ENCODE measurements around the gene MAK.
"Not testable (repeated sequence)": the region's sequence is repeated elsewhere in the genome, so short reads cannot be mapped to it uniquely, and the experiment has no call there.

MAK gene

DNA sequence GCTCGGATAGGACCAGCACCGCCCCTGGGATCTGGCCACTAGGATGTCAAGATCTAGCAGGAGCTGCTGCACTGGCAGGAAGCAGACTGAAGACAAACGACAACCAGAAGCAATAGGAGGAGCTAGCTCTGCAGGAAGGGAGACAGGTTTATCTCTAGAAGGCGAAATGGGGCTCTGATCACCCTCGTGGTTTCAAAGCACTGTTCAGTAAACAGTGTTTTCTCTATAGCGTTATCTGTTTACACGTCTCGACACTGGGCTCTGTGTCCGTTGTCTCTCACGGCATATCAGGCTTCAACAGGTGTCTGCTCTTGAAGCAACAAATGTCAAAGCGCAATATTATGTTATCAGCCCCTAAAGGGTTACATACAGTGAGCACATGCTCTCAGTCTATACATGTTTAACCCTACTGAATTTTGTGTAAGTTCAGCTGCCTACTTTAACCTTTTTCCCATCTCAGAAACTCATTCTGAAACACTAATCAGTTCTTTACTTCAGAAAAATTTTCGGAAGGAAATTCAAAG is 66.9 kb downstream of the MAK start:
- no peak for DNase-seq

DNA sequence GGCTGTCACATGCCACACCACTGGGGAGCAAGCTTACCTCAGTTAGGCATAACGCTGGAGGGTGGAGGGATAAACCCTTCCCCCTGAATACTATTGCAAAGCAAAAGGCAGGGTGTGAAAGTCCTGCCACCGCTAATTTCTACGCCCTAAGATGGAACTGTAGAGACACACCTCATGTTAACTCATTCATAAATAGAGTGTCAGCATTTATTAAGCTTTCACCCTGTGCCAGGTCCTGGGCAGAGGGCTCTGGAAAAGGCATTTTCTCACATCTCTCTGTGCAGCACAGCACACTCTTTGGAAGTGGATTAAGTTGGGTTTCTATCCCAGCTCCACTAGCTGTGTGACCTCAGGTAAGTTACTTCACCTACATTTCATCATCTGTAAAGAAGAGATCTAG is 68.9 kb downstream of the MAK start:
- no peak for DNase-seq

DNA sequence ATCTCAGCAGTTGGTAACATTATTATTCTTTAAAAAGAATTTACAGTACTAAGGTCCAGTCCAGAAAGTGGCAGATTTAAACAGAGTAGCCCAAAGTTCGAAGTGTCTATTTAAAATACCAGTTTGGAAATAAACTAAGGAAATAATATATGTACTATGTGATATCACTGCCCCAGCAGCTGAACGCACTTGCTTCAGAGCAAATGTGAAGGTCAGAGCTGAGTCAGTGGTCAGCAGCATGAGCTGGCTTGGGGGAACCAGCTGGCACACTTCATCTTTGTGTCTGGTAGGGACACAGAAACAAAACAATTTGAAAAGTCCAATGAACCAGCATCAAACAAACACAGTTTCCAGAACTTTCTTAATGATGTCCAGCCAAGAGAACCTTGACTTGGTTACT is 75.3 kb downstream of the MAK start:
- no peak for DNase-seq

DNA sequence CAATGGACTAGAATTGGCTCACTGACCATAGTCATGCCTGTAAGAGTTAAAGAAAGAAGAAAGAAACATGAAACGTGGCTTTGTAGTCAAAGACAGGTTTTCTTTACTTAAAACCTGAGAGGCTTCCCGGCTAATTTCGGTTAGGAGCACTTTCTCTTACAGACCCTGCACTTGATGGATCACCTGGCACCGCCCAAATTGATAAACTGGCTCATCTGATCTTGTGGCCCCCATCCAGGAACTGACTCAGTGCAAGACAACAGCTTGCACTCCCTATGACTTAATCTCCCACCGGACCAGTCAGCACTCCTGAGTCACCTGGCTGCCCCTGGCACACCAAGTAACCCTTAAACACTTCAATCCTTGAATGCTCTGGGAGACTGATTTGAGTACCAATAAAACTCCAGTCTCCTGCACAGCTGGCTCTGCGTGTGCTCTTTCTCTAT is 78.4 kb downstream of the MAK start:
- no peak for DNase-seq

DNA sequence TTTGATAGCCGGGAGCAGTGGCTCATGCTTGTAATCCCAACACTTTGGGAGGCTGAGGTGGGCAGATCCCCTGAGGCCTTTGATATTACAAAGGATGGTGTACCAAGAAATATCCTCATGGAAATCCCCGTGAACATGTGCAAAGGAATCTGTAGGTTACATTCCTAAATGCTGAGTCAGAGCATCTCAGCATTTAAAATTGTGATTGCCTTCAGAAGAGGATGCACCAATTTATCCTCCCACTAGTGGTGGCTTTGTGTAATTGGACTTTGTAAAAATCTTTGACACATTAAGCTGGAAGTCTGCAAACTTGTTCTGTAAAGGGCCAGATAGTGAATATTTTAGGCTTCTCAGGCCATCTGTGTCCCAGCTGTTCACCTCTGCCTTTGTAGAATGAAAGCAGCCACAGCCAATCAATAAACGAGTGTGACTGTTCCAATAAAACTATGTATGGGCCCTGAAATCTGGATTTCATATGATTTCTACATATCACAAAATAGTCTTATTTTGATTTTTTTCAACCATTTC is 79.0 kb downstream of the MAK start:
- DNase-seq = peak in 1 of 6 experiments; percentile 8

DNA sequence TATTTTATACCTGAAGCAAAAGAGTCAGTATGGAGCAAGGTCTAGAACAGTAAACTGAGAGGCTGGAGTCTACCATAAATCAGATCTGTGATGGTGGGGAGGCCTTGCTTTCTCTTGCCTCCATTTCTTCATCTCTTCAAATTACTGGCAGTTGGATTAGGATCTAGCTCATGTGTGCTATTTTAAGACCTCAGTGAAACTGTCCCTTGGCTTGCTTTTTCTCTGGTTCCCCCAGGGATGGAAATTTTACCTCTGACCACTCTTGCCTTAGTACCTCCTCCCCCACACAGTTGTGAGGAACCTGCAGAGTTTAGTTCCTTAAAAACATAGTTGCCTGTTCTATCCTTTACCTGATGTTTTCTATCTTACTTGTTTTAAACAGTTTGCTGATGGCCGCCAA is 82.3 kb downstream of the MAK start:
- no peak for DNase-seq

DNA sequence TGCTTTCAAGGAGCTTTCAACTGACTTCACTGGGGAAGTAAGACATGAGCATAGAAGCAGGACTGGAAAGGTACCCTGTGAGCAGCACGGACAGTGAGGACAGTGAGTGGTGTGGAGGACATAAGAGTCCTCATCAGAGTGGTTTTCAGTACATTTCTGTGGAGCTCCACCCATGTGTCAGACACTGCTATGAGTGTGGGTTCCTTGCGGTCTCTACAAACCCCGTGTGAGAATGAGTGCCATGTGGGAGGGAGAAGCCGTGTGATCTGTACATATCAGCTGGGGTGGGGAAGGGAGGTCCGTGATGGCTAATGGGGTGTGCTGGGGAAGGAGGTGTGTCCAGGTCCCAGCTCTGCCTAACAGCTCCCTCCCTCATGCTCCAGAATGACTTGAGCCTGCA is 86.6 kb downstream of the MAK start:
- not testable (repeated sequence) for DNase-seq

DNA sequence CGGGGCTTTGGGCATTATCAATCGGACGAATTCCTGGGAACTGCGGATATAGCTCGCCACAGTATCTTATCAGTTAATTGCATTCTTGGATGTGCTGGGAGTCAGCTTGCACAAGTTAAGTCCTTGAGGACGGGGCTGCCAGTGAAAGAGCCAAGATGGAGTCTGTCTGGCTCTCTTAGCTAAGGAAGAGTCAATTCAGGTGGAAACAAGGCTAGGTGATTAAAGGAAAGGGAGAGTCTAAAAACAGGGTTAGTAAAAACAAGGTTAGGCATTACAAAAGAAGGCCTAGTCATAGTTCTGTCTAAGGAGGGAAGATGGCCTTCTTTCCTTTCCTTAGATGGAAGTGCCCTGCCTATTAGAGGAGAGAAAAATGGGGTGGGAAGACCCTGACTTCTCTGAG is 87.8 kb downstream of the MAK start:
- DNase-seq = not testable (repeated sequence)

DNA sequence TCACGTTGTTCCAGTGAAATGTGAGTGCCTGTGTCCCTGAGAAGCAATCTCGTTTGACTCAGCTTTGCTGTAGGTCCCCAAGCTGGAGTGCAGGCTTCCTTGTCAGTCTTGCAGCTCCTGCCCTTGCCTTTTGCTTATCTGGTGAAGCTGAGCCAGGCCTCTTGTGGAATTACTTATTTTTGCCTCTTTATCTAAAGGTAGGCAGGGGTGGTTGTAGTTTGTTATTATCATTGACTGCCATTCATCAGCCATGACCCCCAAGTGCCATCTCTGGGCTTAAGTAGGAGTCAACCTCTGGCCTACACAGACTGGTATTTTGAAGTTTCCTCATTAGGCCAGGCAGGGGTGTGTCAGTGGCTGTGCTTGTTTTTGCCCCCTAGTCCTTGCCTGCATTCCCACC is 88.6 kb downstream of the MAK start:
- DNase-seq = no peak

DNA sequence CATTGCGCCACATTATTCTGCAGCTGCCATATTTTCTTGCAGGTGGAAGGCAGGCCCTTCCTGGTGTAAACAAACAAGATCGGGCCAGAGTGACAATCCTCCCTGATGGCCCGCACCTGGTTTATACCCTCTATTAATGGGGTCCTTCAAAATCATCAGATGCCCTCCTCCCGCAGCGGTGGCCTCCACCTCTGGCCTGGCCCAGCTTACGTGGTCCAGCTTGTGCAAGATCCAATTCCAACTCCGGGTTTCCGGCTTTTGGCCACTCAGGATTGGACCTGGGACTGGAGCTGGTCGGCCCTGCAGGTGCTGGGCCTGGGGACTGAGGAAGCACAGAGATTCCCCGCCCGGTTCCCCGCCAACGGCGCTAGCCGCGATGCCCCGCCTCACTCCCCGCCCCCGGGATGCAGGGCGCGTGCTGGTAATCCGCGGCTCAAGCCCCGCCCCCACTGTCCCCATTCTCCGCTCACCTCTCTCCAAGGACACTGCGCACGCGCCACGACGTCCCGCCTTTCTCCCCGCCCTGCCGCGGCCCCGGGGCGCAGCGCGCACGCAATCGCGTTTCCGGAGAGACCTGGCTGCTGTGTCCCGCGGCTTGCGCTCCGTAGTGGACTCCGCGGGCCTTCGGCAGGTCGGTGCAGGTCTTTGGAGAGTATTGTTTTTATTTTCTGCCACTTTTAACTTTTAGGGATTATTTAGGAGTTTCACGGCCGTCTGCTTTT is 90.9 kb downstream of the MAK start, which contains the start of gene TMEM14B:
TMEM14B (plus strand) TSS at position 555 of the 722 bp plus-strand sequence. CDS start 1,441 bp downstream, outside the sequence.
- peak; percentile 96 to 98 (median 98) for DNase-seq

DNA sequence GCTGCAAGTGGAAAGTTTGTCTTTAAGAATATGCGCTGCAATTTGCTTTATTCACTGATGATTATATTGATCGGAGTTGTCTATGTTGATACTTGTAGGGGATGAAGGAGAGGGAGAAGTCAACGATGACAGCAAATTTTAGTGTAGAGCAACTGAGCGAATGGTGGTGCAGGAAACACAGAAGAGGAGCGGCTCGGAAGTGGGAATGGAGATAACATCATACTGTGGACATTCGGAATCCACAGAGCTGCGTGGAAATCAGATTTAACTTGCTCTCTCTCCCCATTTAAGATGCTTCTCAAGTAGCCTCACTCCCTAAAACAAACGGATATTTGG is 91.5 kb downstream of the MAK start:
- peak in 1 of 6 experiments; percentile 4 for DNase-seq

DNA sequence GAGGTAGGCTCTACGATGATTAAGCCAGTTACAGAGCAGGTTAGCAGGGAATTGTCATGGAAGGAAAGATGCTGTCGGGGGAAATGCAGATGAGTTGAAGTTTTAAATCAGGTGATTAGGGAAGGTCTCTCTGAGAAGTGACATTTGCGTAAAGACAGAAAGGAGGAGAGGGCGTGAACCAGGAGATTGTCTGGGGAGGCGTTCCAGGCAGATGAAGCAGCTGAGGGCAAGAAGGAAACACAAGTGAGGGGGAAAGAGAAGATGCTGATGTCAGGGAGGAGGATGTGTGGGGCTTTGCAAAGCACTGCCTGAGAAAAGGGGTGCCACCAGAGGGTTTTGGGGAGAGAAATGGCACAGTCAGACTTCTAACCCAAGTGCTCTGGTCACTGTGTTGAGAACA is 93.2 kb downstream of the MAK start:
- DNase-seq = no peak

DNA sequence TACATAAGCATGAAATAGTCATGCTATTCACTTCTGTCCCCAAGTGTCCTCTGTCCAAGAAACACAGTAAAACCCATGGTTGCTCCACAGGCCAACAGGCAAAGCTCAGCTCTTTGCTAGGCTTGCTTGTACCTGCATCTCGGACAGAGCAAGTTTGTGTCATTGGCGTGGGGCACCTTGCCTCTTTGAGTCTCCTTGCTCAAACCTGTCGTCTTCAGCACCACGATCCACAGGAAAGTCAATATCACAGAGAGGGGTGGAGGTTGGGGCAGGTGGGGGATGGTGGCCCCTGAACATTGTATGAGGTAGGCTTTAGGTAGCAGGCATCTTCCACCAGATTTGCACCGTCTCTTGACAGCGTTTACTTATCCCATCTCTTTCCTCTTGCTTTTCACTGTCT is 94.8 kb downstream of the MAK start:
- no peak for DNase-seq

DNA sequence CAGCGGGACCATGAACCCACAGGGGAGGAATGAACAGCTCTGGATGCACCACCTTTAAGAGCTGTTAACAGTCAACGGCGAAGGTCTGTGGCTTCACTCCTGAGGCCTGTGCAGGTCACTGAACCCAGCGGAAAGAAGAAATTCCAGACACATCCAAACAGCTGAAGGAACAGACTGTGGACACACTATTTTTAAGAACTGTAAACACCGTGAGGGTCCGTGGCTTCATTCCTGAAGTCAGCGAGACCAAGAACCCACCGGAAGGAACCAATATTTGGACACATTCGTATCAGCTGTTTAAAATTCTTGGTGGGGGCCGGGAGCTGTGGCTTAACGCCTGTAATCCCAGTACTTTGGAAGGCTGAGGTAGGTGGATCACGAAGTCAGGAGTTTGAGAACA is 96.1 kb downstream of the MAK start:
- no peak for DNase-seq

DNA sequence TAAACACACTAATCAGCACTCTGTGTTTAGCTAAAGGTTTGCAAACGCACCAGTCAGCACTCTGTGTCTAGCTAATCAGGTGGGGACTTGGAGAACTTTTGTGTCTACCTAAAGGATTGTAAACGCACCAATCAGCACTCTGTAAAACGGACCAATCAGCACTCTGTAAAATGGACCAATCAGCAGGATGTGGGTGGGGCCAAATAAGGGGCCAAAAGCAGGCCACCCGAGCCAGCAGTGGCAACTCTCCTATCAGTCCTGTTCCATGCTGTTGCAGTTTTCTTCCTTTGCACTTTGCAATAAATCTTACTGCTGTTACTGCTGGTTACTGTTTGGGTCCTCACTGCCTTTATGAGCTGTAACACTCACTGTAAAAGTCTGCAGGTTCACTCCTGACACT is 96.7 kb downstream of the MAK start:
- peak in 1 of 6 experiments; percentile 1 for DNase-seq

DNA sequence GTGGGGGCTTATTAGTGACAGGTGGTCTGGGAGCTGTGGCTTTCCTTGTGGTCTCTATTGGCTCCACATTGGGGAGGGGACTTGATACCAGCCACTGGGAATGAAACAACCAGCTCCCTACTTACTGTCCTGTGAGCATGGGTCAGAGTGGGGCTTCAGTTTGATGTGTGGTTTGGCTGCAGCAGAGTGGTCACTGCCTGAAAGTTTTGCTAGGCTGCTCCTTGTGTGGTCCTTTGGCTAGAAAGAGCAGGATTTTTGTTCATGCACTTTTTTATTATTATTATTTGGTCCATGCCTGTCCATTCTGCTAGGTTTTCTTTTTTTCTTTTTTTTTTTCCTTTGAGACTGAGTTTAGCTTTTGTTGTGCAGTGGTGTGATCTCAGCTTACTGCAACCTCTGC is 98.3 kb downstream of the MAK start:
- no peak for DNase-seq

DNA sequence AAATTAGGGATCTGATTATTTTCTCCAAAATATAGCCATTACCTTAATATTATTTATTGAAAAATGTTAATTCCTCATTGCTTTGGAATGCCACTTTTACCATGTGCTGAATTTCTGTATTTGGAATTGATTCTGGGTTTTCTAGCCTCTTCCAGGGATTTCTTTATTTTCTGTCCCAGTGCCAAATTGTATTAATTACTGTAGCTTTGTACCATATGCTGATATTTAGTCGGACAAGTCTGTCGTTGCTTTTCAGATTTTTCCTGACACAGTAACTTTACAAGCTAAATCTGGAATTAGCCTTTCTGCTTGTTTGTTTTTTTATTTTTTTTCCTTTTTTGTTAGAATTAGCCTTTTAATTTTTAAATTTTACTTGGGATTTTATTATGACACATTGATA is 101.6 kb downstream of the MAK start:
- no peak for DNase-seq

DNA sequence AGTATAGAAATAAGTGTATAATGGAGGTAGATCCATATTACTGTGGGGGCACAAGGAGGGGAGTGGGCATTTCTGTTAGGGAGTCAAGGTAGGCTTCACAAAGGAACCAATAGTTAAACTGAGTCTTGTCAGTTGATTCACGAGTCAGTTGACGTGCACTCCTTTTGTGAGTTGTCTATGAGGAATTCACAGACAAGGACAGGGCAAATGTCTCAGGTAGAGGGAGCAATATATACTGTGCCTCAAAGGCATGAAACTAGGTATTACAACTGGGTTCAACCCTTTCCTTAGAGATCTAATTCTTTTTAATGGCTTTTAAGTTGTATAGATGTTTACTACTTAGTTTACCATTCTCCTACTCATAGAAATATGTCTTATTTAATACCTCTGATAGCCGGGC is 104.5 kb downstream of the MAK start:
- no peak for DNase-seq

DNA sequence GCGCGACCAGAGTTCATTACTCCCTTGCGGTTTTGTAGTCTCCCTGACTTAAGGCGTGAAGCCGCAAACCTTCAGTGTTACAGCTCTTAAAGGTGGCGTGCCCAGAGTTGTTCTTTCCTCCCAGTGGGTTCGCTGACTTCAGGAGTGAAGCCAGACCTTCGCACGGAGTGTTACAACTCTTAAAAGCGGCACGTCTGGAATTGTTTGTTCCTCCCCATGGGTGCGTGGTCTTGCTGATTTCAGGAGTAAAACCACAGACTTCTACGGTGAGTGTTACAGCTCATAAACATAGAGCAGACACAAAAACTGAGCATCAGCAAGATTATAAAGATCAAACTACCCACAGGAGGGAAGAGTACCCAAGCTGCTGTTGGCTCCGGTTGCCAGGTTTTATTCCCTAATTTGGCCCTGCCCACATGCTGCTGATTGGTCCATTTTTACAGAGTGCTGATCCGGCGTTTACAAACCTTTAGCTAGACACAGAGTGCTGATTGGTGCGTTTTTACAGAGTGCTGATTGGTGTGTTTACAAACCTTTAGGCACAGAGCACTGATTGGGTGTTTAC is 105.1 kb downstream of the MAK start:
- DNase-seq = no peak

DNA sequence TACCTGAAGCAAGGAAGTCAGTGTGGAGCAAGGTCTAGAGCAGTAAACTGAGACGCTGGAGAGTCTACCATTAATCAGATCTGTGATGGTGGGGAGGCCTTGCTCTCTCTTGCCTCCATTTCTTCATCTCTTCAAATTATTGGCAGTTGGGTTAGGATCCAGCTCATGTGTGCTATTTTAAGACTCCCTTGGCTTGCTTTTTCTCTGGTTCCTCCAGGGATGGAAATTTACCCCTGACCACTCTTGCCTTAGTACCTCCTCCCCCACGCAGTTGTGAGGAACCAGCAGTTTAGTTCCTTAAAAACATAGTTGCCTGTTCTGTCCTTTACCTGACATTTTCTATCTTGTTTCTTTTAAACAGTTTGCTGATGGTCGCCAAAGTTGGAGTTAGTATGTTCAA is 108.1 kb downstream of the MAK start:
- no peak for DNase-seq

DNA sequence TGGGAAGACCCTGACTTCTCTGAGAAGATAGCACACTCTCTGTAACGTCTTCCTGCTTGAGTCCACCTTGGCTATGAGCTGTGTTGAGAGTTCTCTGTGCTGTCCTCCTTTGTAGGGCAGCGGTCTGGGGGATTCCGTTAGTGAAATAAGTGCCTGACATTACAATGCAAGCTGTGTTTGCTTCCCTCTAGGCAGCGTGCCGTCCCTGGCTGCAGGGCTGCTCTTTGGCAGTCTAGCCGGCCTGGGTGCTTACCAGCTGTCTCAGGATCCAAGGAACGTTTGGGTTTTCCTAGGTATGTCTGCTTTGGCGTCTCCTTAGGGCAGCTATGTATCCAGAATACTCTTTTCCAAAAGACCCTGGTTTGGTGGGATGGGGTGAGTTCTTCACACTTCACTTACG is 112.6 kb downstream of the MAK start:
- DNase-seq = no peak

DNA sequence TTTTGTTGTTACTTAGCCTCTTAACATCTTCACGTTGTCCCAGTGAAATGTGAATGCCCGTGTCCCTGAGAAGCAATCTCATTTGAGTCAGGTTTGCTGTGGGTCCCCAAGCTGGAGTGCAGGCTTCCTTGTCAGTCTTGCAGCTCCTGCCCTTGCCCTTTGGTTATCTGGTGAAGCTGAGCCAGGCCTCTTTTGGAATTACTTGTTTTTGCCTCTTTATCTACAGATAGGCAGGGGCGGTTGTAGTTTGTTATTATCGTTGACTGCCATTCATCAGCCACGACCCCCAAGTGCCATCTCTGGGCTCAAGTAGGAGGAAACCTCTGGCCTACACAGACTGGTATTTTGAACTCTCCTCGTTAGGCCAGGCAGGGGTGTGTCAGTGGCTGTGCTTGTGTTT is 113.3 kb downstream of the MAK start:
- no peak for DNase-seq

DNA sequence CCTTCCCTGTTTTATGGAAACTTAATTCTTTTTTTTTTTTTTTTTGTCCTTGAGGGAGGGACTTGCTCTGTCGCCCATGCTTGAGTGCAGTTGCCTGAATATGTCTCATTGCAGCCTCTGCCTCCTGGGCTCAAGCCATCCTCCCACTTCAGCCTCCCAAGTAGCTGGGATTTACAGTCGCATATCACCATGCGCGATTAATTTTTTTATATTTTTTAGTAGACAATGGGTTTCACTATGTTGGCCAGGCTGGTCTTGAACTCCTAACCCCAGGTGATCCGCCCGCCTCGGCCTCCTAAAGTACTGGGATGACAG is 114.8 kb downstream of the MAK start:
- DNase-seq = no peak

DNA sequence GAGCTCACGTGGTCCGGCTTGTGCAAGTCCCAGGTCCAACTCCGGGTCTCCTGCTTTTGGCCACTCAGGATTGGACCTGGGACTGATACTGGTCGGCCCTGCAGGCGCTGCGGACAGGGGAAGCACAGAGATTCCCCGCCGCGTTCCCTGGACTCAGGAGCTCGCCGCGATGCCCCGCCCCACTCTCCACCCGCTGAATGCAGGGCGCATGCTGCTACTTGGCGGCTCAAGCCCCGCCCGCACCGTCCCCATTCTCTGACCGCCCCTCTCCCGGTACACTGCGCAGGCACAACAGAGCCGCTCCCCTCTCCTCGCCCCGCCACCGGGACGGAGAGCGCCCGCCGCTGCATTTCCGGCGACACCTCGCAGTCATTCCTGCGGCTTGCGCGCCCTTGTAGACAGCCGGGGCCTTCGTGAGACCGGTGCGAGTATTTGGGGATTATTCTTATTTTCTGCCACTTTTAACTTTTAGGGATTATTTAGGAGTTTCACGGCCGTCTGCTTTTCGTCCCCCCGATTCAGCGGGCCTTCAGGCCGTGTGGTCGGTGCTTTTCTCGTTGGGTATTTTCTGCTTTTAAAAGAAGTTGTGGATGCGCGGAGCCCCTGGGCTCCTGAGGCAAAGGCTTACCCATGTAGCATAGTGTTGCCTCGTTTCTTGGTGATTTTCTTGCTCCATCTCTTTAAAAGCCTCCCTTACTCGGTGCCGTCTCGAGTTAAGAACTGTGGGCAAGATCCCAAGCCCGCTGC is 115.3 kb downstream of the MAK start, which contains the start of gene TMEM14C:
TMEM14C (plus strand) TSS at position 251 of the 747 bp plus-strand sequence. CDS start 1,544 bp downstream, outside the sequence.
- peak; percentile 26 to 74 (median 60) for DNase-seq

Measured in stimulated activated naive CD4-positive, alpha-beta T cell (primary cell).